Astrocyte (in vitro differentiated cells and primary cell): Measurements from ENCODE around the gene MYH11. TPM values are rescaled to one million over a fixed set of nuclear protein-coding genes. Genes with fewer than 3 reads are reported as not detected.

Experiments used
- DNase-seq: peaks from one replicate; pipeline ENCODE4 v3.0.0-alpha.2; 2010; ENCODE audit warnings: low read depth
- FAIRE-seq: peaks from 2 replicates; lab custom pipeline; 2011; peaks lifted over from hg19 to GRCh38; lab: Jason Lieb, UNC
- H2AFZ ChIP-seq: 2 replicates; pipeline ENCODE4 v1.6.0; 2012; ENCODE audit warnings: low read depth, low read length, inconsistent platforms
- H3K27ac ChIP-seq: 2 replicates; pipeline ENCODE4 v1.5.1; 2011; ENCODE audit warnings: low read depth, low read length, inconsistent platforms
- H3K27me3 ChIP-seq: 2 replicates; pipeline ENCODE4 v1.6.0; 2011; ENCODE audit warnings: low read length, inconsistent platforms; ENCODE audit not compliant: insufficient read depth
- H3K36me3 ChIP-seq: 2 replicates; pipeline ENCODE4 v1.5.1; 2011; ENCODE audit warnings: low read length, inconsistent platforms; ENCODE audit not compliant: insufficient read depth
- H3K4me1 ChIP-seq: 2 replicates; pipeline ENCODE4 v1.5.1; 2011; ENCODE audit warnings: low read length, inconsistent platforms; ENCODE audit not compliant: insufficient read depth
- H3K4me2 ChIP-seq: 2 replicates; pipeline ENCODE4 v1.6.0; 2012; ENCODE audit warnings: low read length, inconsistent platforms
- H3K4me3 ChIP-seq: 2 replicates; pipeline ENCODE4 v1.5.1; 2011; ENCODE audit warnings: low read depth, mild to moderate bottlenecking, low read length, inconsistent platforms; ENCODE audit not compliant: insufficient read depth
- H3K79me2 ChIP-seq: 2 replicates; pipeline ENCODE4 v1.6.0; 2012; ENCODE audit warnings: mild to moderate bottlenecking, low read length, inconsistent platforms; ENCODE audit not compliant: insufficient read depth
- H3K9ac ChIP-seq: 2 replicates; pipeline ENCODE4 v1.6.0; 2012; ENCODE audit warnings: mild to moderate bottlenecking, low read length, inconsistent platforms
- H3K9me3 ChIP-seq: 2 replicates; pipeline ENCODE4 v1.5.1; 2012; ENCODE audit warnings: low read depth, mild to moderate bottlenecking, low read length, inconsistent platforms; ENCODE audit not compliant: insufficient read depth
- H4K20me1 ChIP-seq: 2 replicates; pipeline ENCODE4 v1.6.0; 2012; ENCODE audit warnings: low read length, inconsistent platforms; ENCODE audit not compliant: insufficient read depth
- H3K27ac Mint-ChIP-seq: one replicate; pipeline ENCODE4 v1.8.0; 2021; ENCODE audit warnings: mild to moderate bottlenecking, mixed read lengths; ENCODE audit not compliant: unreplicated experiment
- H3K27me3 Mint-ChIP-seq: one replicate; pipeline ENCODE4 v1.8.0; 2021; ENCODE audit warnings: low read depth, mixed read lengths; ENCODE audit not compliant: unreplicated experiment
- H3K36me3 Mint-ChIP-seq: one replicate; pipeline ENCODE4 v1.8.0; 2021; ENCODE audit warnings: low read depth, mixed read lengths; ENCODE audit not compliant: unreplicated experiment
- H3K4me1 Mint-ChIP-seq: one replicate; pipeline ENCODE4 v1.8.0; 2021; ENCODE audit warnings: low read depth, mixed read lengths; ENCODE audit not compliant: unreplicated experiment
- H3K4me3 Mint-ChIP-seq: one replicate; pipeline ENCODE4 v1.8.0; 2021; ENCODE audit warnings: mild to moderate bottlenecking, moderate library complexity, mixed read lengths; ENCODE audit not compliant: unreplicated experiment
- H3K9me3 Mint-ChIP-seq: one replicate; pipeline ENCODE4 v1.8.0; 2021; ENCODE audit warnings: mild to moderate bottlenecking, mixed read lengths; ENCODE audit not compliant: unreplicated experiment
- EZH2 ChIP-seq: IDR thresholded peaks from 2 replicates; pipeline ENCODE4 v1.6.1; 2012; ENCODE audit warnings: mild to moderate bottlenecking, low read length, inconsistent platforms; ENCODE audit not compliant: insufficient read depth
- total RNA-seq: library from RNA; stranded (reverse); gene quantifications from 2 replicates; pipeline ENCODE4 v1.2.1, GENCODE V29; 2021
- TF ChIP-seq, protein P1 (sequence below): IDR thresholded peaks from 2 replicates; pipeline ENCODE4 v1.5.1; 2011; ENCODE audit warnings: low read depth, mild to moderate bottlenecking, inconsistent platforms, low read length, moderate library complexity; ENCODE audit not compliant: insufficient read depth

The MYH11 gene
- total RNA-seq, 1 donor from 2014 or later = 1.0 TPM

DNA sequence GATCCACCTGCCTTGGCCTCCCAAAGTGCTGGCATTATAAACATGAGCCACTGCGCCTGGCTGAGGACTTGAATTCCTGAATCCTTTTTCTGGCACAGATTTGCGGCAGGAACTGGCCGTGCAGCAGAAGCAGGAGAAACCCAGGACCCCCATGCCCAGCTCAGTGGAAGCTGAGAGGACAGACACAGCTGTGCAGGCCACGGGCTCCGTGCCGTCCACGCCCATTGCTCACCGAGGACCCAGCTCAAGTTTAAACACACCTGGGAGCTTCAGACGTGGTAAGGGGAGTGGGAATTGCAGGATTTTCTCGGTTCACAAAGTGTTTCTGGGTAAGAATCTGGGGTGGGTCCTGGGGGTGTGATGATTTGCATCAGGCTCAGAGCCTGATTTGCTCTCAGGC, 165.8 kb downstream of the MYH11 start:
- Histone ChIP-seq H3K27me3 (no peaks in the 10 kb centered on the region), H3K36me3 (peaks cover 33% of the 10 kb centered on the region), H3K4me3 (no peak overlapping the region), H3K4me1 (no peaks in the 10 kb centered on the region), H3K27ac (no peak overlapping the region), H3K9ac (no peak overlapping the region), H3K4me2 (peak overlapping the region; percentile 31), H3K9me3 (no peaks in the 10 kb centered on the region), H2AFZ (no peak overlapping the region), H4K20me1 (peaks cover 6% of the 10 kb centered on the region), H3K79me2 (no peaks in the 10 kb centered on the region)
- FAIRE-seq (no peak), DNase-seq (no peak)
- H3K9me3 Mint-ChIP-seq = no peaks in the 10 kb centered on the region
- H3K27ac Mint-ChIP-seq = no peak overlapping the region
- TF ChIP-seq EZH2 = no peak
- TF ChIP-seq, protein P1, sequence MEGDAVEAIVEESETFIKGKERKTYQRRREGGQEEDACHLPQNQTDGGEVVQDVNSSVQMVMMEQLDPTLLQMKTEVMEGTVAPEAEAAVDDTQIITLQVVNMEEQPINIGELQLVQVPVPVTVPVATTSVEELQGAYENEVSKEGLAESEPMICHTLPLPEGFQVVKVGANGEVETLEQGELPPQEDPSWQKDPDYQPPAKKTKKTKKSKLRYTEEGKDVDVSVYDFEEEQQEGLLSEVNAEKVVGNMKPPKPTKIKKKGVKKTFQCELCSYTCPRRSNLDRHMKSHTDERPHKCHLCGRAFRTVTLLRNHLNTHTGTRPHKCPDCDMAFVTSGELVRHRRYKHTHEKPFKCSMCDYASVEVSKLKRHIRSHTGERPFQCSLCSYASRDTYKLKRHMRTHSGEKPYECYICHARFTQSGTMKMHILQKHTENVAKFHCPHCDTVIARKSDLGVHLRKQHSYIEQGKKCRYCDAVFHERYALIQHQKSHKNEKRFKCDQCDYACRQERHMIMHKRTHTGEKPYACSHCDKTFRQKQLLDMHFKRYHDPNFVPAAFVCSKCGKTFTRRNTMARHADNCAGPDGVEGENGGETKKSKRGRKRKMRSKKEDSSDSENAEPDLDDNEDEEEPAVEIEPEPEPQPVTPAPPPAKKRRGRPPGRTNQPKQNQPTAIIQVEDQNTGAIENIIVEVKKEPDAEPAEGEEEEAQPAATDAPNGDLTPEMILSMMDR = no peak
- no peaks in the 10 kb centered on the region for H3K27me3 Mint-ChIP-seq
- no peak overlapping the region for H3K4me3 Mint-ChIP-seq
- no peaks in the 10 kb centered on the region for H3K4me1 Mint-ChIP-seq
- peaks cover 8% of the 10 kb centered on the region for H3K36me3 Mint-ChIP-seq

DNA sequence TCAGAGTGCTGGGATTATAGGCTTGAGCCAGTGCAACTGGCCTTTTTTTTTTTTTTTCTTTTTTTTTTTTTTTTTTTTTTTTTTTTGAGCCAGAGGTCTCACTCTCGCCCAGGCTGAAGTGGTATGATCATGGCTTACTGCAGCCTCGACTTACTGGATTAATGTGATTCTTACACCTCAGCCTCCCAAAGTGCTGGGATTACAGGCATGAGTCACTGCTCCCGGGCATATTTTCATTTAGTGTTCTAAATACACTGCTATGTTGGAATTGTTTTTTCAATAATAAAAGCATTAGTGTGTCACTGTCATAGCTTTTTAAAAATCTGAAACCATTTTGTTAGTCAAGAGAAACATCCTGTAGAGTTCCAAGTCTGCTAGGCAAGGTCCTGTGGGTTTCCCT, 166.5 kb downstream of the MYH11 start:
- no peaks in the 10 kb centered on the region for H3K27me3 Mint-ChIP-seq
- FAIRE-seq (no peak), DNase-seq (peak; percentile 31)
- TF ChIP-seq, protein P1 = no peak
- TF ChIP-seq EZH2 = no peak
- peaks cover 6% of the 10 kb centered on the region for H4K20me1 ChIP-seq
- no peaks in the 10 kb centered on the region for H3K4me1 ChIP-seq
- H3K36me3 Mint-ChIP-seq = peaks cover 8% of the 10 kb centered on the region
- no peak overlapping the region for H2AFZ ChIP-seq
- no peak overlapping the region for H3K27ac Mint-ChIP-seq
- no peak overlapping the region for H3K4me3 ChIP-seq
- no peak overlapping the region for H3K9ac ChIP-seq
- H3K4me1 Mint-ChIP-seq = no peaks in the 10 kb centered on the region
- peaks cover 27% of the 10 kb centered on the region for H3K36me3 ChIP-seq
- H3K9me3 Mint-ChIP-seq = no peaks in the 10 kb centered on the region
- H3K27ac ChIP-seq = peak overlapping the region; percentile 31
- peak overlapping the region; percentile 31 for H3K4me2 ChIP-seq
- H3K4me3 Mint-ChIP-seq = no peak overlapping the region
- no peaks in the 10 kb centered on the region for H3K79me2 ChIP-seq
- no peaks in the 10 kb centered on the region for H3K9me3 ChIP-seq
- no peaks in the 10 kb centered on the region for H3K27me3 ChIP-seq

DNA sequence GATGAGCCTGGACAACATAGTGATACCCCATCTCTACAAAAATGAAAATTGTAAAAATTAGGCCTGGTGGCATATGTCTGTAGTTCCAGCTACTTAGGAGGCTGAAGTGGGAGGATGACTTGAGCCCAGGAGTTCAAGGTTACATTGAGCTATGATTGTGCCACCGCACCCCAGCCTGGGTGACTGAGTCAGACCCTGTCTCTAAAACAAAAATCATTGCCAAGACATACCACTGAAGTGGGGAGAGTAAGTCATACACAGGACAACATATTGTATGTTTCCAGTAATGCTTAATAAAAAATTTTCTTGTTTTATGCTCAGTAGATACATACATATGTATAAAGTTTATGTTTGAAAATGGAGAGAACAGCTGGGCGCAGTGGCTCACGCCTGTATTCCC, 167.5 kb downstream of the MYH11 start:
- H3K4me1 ChIP-seq = no peaks in the 10 kb centered on the region
- TF ChIP-seq, protein P1 = no peak
- TF ChIP-seq EZH2 = no peak
- peak; percentile 29 for DNase-seq
- H3K9me3 ChIP-seq = no peaks in the 10 kb centered on the region
- Mint-ChIP-seq H3K4me1 (no peaks in the 10 kb centered on the region), H3K36me3 (peaks cover 10% of the 10 kb centered on the region), H3K27ac (no peak overlapping the region), H3K9me3 (no peaks in the 10 kb centered on the region), H3K27me3 (no peaks in the 10 kb centered on the region), H3K4me3 (no peak overlapping the region)
- H2AFZ ChIP-seq = no peak overlapping the region
- H4K20me1 ChIP-seq = peaks cover 6% of the 10 kb centered on the region
- no peak overlapping the region for H3K4me2 ChIP-seq
- no peak overlapping the region for H3K4me3 ChIP-seq
- peaks cover 27% of the 10 kb centered on the region for H3K36me3 ChIP-seq
- no peak overlapping the region for H3K27ac ChIP-seq
- no peak overlapping the region for H3K9ac ChIP-seq
- H3K27me3 ChIP-seq = no peaks in the 10 kb centered on the region
- FAIRE-seq = no peak
- peaks cover 5% of the 10 kb centered on the region for H3K79me2 ChIP-seq
